Suppressor macrophage treated with lipopolysaccharide for 1 hour (primary cell): ENCODE data around the gene PTGDS.
"Not testable (repeated sequence)": the region's sequence is repeated elsewhere in the genome, so short reads cannot be mapped to it uniquely, and the experiment has no call there.

Experiments
- DNase-seq, 3 donors: peaks; one replicate each; pipeline ENCODE4 v3.0.0-alpha.2; 2020 to 2022

The PTGDS gene

DNA sequence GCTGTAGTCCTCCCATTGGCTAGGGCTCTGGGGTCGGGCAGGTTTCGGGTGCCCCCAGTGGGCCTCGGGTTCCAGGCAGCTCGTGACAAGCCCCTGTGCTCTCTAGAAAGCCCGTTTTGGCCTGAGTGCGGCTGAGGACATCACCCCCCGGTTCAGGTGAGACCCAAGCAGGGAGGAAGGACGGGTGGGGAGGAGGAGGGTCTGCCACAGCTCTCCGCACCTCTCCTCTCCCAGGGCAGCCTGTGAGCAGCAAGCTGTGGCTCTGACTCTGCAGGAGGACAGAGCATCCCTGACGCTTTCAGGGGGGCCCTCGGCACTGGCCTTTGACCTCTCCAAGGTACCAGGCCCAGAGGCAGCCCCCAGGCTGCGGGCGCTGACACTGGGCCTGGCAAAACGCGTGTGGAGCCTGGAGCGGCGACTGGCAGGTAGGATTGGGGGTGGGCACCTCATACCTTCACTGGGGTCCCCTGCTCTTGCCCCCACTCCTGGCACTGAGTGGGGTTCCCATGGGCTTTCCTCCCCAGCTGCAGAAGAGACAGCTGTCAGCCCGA is 15.6 kb downstream of the PTGDS start:
- no peak for DNase-seq

DNA sequence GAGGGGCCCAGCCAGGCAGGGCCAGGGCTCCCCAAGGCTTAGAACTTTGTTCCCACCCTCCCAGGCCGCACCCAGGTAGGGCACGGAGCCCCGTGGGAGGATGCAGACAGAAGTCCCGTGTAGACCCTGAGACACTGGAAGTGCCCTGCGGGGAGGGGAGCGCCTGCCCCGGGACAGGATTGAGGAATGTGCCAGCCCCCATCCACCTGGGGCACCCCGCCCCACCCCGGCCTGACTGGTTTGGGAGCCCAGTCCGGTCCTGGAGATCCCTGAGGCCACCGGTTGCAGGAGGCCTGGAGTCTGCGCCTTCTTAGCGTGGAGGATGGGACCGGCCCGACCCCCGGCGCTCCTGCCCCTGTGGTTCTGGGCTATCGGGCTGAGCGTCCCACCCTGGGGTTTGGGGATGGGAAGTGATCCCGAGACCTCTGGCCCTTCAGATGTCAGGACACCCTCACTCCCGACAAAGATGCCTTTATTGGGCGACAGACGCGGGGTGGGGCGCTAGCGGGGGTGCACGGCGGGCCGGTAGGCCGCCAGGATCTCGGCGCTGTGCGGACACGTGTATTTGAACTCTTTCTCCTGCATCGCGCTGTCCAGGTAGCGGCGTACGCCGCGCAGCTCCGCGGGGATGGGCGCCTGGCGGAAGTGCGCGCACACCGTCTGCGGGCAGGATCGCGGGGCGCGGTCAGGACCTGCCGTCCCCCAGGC is 17.0 kb downstream of the PTGDS start:
- no peak for DNase-seq

- DNase-seq, result no peak
These were observed 17.6 kb downstream of the PTGDS start for GRCh38 chr9:136994888-136995230.

DNA sequence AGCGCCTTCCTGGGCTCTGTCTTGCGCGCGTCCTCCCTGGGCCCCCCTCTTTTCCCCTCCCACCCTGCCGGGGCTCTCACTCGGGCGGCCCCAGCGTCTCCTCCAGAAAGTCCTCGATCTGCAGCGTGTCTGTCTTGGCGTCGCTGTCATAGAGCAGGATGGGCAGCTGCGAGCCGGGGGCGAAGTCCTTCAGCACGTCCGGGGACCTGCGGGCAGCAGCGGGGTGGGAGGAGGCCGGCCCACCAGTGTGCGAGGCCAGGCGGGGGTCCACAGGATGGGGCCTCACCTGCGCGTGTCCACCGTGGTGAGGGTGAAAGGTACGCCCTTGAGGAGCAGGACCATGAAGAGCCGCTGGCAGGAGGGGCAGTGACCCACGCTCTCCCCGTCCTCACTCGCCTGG is 18.1 kb downstream of the PTGDS start:
- no peak for DNase-seq

DNA sequence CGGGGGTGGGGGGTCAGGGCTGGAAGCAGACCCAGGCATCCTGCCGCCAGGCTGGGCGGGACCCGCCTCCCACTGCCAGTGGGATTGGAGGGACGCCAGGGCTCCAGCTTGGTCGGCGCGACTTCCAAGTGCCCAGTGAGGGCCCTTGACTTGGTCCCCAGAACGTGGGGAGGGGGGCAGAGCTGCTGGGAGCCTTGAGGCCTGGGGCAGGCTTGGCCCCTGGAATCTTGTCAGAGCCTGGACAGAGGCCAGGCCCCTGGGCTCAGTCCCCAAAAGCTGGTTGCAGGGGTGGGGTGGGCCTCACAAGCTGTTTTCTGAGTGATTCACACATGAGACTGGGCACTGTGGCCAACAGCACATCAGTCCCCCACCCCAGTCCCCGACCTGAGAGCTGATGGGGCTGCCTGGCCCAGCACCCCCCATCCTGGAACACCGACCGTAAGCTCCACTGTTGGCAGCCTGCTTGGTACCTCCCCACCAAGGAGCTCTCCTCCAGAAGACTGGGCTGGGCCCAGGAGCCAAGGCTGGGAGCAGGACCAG is 18.5 kb downstream of the PTGDS start:
- DNase-seq, result no peak

- DNase-seq, result peak; percentile 23 to 55 (median 39)
These were observed 19.3 kb downstream of the PTGDS start, which contains the start of gene CLIC3 for GRCh38 chr9:136996361-136997292. TSS of gene CLIC3 (minus strand) at chr9:136996568. CDS start at chr9:136996543, 25 bp downstream.

DNA sequence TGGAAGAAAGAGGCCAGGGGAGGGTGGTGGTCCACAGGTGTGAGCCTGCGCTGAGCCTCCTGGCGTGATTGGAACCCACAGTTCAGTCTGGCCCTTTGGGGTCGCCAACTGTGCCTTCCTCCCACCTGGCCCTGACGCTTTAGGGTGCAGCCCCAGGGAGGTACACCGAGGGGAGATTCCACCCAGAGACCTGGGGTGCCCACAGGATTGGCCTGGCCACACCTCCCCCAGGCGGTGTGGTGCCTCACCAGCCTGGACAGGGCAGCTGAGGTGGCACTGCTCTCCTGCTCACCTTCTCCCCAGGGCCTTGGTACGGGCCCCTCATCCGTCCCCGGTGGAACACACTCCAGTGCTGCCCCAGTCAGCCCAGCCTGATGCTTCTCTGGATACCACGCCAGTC is 20.1 kb downstream of the PTGDS start:
- no peak for DNase-seq

DNA sequence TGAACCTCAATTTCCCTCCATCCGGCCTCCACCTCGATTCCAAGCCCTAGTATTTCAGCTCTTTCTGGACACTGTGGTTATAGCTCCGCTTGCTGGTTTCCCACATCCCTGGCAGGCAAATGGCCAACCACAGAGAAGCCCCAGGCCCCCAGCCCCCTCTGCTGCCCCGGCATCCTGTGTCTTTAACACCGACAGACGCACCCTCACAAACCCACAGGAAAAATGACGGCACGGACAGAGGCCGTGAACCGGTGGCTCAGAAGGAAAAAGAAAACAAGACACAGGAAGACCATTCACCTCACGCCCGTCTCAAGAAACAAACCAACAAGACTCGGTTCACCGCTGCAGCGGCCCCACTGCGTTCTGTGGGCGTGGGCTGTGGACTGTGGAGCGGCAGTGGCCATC is 20.5 kb downstream of the PTGDS start:
- DNase-seq, result no peak

DNA sequence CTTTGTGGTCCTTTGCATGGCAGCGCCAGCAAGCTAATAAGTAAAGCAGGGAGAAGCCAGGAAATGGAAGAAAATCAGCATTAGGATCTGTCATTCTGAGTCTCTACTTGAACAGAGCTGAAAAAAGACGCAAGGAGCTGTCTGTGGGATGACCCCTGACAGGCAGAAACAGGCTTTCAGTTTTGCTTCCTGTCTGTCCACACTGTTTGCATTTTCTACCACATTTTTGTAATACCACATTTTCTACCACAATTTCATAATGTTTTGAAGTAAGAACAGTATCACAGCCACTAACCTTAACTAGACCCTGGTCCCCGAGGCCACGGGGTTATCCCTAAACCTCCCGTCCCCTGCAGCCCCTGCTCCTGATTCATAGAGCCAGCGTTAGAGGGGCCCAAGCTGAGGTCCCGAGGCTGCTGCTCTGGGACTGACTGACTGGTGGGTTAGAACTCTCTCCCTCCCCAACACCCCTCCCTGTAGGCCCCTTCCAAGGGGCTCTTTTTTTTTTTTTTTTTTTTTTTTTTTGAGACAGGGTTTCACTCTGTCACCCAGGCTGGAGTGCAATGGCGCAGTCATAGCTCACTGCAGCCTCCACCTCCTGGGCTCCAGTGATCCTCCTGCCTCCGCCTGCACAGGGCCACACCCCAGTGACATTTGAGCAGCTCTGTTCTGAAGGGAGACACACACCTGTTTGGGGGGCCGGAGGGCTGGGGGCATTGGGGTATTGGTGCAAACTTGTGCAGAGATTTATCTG is 23.1 kb downstream of the PTGDS start:
- peak; percentile 70 to 77 (median 74) for DNase-seq

GRCh38 chr9:137001857-137002645 is 24.7 kb downstream of the PTGDS start:
- DNase-seq, result no peak

GRCh38 chr9:137002646-137003041 is 25.3 kb downstream of the PTGDS start:
- DNase-seq, result no peak

- DNase-seq, result not testable (repeated sequence)
These were observed 27.0 kb downstream of the PTGDS start for GRCh38 chr9:137004285-137004684.

DNA sequence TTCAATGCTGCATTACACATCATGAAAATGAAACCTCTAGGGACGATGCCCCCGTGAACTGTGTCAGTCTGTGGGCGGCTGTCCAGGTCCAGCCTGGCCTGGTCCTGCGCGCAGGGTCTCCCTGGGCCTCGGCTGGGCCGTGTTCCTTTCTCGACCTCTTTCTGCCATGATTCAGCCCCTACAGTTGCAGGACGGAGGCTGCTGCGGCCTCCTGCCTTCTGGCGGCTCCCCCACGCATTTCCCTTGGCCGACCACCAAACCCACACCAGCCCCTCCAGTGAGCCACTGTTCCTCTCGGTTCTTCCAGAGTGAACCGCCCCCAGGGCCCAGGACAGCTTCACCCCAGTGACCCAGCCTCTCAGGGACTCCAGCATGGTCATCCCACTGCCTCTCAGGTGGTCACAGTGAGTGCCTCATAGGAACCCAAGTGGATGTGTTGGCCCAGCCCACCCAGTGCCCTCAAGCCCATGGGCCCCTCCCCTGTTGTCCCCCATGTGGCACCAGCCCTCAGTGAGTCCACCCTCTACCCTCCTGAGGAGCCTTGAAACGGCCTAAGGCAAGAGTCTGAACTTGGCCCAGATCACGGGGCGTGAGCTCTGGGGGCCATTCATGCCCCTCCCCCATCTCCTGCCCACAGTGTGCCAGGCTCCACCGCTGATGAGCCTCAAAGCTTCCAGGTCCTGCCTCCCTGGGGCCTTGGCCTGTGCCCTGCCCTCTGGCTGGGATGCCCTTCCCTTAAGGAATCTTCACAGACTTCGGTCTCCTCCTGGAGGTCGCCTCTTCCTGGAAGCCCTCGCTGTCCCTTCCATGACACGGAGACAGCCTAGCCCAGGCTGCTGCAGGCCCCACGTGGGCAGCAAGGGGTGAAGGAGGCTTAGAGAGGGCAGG is 29.1 kb downstream of the PTGDS start:
- no peak for DNase-seq

- no peak for DNase-seq
These were observed 30.0 kb downstream of the PTGDS start for GRCh38 chr9:137007108-137007815.

DNA sequence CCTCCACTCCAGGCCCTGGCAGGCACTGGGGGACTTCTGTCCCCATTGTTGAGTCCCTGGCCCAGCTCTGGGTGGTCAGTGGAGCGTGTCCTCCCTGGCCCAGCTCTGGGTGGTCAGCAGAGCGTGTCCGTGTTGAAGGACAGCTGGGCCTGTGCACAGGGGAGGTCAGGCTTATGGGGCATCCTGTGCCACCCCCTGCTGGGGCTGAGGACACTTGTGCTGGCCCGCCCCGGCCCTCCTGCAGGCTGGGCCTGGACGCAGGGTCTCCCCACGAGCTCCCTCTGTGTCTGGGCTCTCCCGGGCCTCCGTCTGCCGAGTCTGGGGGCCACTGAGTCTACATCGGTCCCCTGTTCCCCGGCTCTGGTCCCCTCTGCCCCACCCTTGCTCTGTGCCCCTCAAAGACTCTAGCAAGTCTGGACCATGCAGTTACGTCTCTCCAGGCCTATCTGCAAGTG is 30.5 kb downstream of the PTGDS start:
- no peak for DNase-seq

GRCh38 chr9:137008312-137008711 is 31.0 kb downstream of the PTGDS start:
- no peak for DNase-seq

DNA sequence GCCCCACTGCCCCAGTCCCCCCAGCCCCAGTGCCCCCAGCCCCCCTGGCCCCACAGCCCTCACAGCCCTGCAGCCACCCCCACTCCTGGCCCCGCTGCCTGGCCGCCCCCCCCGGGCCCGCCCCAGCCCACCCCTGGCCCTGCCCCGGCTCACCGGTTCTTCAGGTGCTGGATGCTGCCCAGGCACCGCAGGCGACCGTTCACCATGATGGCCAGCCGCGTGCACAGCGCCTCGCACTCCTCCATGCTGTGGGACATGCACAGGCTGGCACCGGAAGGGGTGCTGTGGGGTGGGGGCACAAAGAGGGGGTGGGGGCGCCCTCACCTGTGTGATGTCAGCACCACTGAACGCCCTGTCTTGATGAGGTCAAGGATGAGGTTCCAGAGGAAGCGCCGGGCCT is 31.9 kb downstream of the PTGDS start:
- no peak for DNase-seq

DNA sequence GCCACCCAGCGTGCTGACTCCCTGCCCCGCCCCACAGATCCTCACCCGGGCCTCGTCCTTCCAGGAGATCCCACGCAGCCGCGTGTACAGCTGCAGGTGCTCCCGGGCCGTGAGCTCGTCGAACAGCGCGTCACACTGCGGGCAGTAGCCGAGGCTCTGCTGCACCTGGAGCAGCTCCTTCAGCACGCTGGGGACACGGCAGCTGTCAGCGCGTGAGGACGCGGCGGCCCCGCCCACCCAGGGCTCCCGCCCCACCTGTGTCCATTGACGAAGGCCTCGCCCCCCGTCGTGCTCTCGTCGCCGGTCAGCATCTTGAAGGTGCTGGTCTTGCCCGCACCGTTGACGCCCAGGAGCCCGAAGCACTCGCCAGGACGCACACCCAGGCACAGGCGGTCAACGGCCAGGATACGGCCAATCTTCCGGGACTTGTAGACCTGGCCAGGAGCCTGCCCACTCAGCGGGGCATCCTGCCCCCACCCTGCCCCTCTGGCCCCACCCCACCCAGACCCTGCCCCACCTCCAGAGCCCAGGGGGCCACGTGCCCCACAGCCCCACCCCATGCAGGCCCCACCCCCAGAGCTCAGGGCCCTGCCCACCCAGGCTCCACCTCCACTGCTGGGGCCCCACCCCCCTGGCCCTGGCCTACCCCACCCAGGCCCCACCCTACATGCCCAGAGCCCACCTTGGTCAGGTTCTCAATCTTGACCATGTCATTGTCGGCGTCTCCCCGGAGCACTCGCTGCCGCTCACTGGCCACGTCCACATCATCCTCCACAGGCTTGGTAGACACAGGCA is 32.8 kb downstream of the PTGDS start:
- no peak for DNase-seq

GRCh38 chr9:137011156-137011555 is 33.9 kb downstream of the PTGDS start:
- no peak for DNase-seq
